SU-DHL-6 (cell line): ENCODE measurements around the gene TBL1X.

Source experiments
- H2AFZ ChIP-seq: fragments of 200-600 bp; sonication (generic); 2 replicates; pipeline ENCODE4 v1.6.1; 2014; ENCODE audit warnings: low read depth, mild to moderate bottlenecking, moderate library complexity, mixed read lengths, antibody characterized with exemption, low read length; ENCODE audit not compliant: severe bottlenecking
- H3F3A ChIP-seq: fragments of 200-600 bp; shearing (Covaris generic); 2 replicates; pipeline ENCODE4 v1.6.0; 2016; ENCODE audit warnings: antibody characterized with exemption, mild to moderate bottlenecking; ENCODE audit not compliant: insufficient read depth
- H3K27ac ChIP-seq: fragments of 200-600 bp; sonication (generic); 2 replicates; pipeline ENCODE4 v1.5.1; 2016; ENCODE audit warnings: low read depth, mild to moderate bottlenecking, low read length, moderate library complexity, mixed read lengths
- H3K27me3 ChIP-seq: fragments of 200-600 bp; sonication (generic), shearing (Covaris generic); 2 replicates; pipeline ENCODE4 v1.6.0; 2014; ENCODE audit warnings: mild to moderate bottlenecking, low read length
- H3K36me3 ChIP-seq: fragments of 200-600 bp; sonication (generic); 2 replicates; pipeline ENCODE4 v1.6.1; 2014; ENCODE audit warnings: mild to moderate bottlenecking, low read length, mixed read lengths
- H3K4me2 ChIP-seq: fragments of 300-600, 200-600 bp; shearing (Covaris generic), sonication (generic); 2 replicates; pipeline ENCODE4 v1.6.0; 2014; ENCODE audit warnings: low read length, low read depth, mild to moderate bottlenecking; ENCODE audit not compliant: poor library complexity, severe bottlenecking
- H3K4me3 ChIP-seq: fragments of 200-600 bp; sonication (generic); 2 replicates; pipeline ENCODE4 v1.5.1; 2014; ENCODE audit warnings: antibody characterized with exemption, low read length, mild to moderate bottlenecking, mixed read lengths; ENCODE audit not compliant: insufficient read depth, poor library complexity, severe bottlenecking
- H3K79me2 ChIP-seq: fragments of 200-600 bp; sonication (generic); 2 replicates; pipeline ENCODE4 v1.6.1; 2014; ENCODE audit warnings: mild to moderate bottlenecking, low read length, moderate library complexity; ENCODE audit not compliant: insufficient read depth
- H3K9ac ChIP-seq: fragments of 200-600 bp; sonication (generic); 2 replicates; pipeline ENCODE4 v1.7.0; 2014; ENCODE audit warnings: mild to moderate bottlenecking, low read length
- H3K9me2 ChIP-seq: fragments of 200-600 bp; sonication (generic); replicated peaks from 2 replicates; pipeline ENCODE4 v1.6.1; 2014; ENCODE audit warnings: low read length; ENCODE audit not compliant: insufficient read depth
- H3K9me3 ChIP-seq: fragments of 200-600 bp; sonication (generic); 2 replicates; pipeline ENCODE4 v1.6.1; 2014; ENCODE audit warnings: low read length, mixed read lengths; ENCODE audit not compliant: insufficient read depth
- H4K20me1 ChIP-seq: fragments of 200-600 bp; sonication (generic); 2 replicates; pipeline ENCODE4 v1.6.1; 2014; ENCODE audit warnings: low read depth, mild to moderate bottlenecking, antibody characterized with exemption, low read length, moderate library complexity, mixed read lengths
- CTCF ChIP-seq: fragments of 200-600 bp; sonication (generic); IDR thresholded peaks from one replicate; pipeline ENCODE4 v1.5.1; 2017; ENCODE audit warnings: antibody characterized with exemption, mild to moderate bottlenecking, low read length, moderate library complexity; ENCODE audit not compliant: insufficient read depth, poor library complexity, severe bottlenecking
- EZH2phosphoT487 ChIP-seq: fragments of 200-600 bp; sonication (generic), shearing (Covaris generic); conservative IDR thresholded peaks from 2 replicates; pipeline ENCODE4 v1.6.1; 2018; ENCODE audit warnings: mild to moderate bottlenecking, antibody characterized with exemption, low read length, moderate library complexity, mixed read lengths

Gene TBL1X

DNA sequence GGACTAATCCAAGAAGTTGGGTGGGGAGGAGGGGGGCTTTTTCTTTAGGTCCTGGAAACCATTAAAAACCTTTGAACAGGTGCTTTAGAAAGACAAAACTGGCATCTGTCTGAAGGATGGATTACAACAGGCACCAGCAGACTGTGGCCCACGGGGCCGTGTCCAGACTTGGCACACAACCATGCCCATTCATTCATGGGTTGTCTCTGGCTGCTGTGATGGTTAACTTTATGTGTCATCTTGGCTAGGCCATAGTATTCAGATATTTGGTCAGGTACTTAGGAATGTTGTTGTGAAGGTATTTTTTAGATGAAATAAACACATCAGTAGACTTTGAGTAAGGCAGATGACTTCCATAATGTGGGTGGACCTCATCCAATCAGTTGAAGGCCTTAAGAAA is 45.5 kb downstream of the TBL1X start:
- Histone ChIP-seq H3K4me2 (no peak overlapping the region), H4K20me1 (no peaks in the 10 kb centered on the region), H3K27ac (no peak overlapping the region), H2AFZ (no peak overlapping the region), H3F3A (no peaks in the 10 kb centered on the region), H3K9ac (no peak overlapping the region), H3K9me3 (no peaks in the 10 kb centered on the region), H3K4me3 (no peak overlapping the region), H3K27me3 (no peaks in the 10 kb centered on the region), H3K36me3 (no peaks in the 10 kb centered on the region), H3K79me2 (no peaks in the 10 kb centered on the region), H3K9me2 (no peaks in the 10 kb centered on the region)
- TF ChIP-seq CTCF (no peak), EZH2phosphoT487 (no peak)

DNA sequence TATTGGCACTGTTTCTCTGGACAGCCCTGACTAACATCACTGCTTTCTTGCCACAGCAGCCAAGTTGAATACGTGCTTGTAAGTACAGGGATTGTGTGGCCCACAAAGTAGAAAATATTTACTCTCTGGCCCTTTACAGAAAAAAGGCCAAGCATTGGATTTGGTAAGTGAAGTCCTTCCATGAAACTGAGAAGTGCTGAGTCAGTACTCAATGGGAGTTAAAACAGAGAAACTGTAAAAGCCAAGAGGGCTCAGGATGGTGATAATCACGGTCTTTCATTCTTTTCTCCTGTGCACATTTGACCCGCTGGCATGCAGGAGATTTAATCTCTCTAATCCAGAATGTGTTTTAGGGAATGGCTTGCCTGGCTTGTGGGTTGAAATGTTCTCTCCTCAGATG is 46.1 kb downstream of the TBL1X start:
- Histone ChIP-seq H2AFZ (no peak overlapping the region), H3K9ac (no peak overlapping the region), H4K20me1 (no peaks in the 10 kb centered on the region), H3K79me2 (no peaks in the 10 kb centered on the region), H3K9me3 (no peaks in the 10 kb centered on the region), H3K9me2 (no peaks in the 10 kb centered on the region), H3K27me3 (no peaks in the 10 kb centered on the region), H3K4me3 (no peak overlapping the region), H3K27ac (no peak overlapping the region), H3K36me3 (no peaks in the 10 kb centered on the region), H3K4me2 (no peak overlapping the region), H3F3A (no peaks in the 10 kb centered on the region)
- TF ChIP-seq CTCF (no peak), EZH2phosphoT487 (no peak)

GRCh38 chrX:9515489-9515888 is 50.6 kb downstream of the TBL1X start:
- Histone ChIP-seq H3K36me3 (no peaks in the 10 kb centered on the region), H3K4me3 (no peak overlapping the region), H3K9ac (no peak overlapping the region), H3K9me2 (no peaks in the 10 kb centered on the region), H3K79me2 (no peaks in the 10 kb centered on the region), H3K27ac (no peak overlapping the region), H4K20me1 (no peaks in the 10 kb centered on the region), H3K9me3 (no peaks in the 10 kb centered on the region), H3F3A (no peaks in the 10 kb centered on the region), H2AFZ (no peak overlapping the region), H3K4me2 (no peak overlapping the region), H3K27me3 (no peaks in the 10 kb centered on the region)
- TF ChIP-seq CTCF, result no peak
- TF ChIP-seq EZH2phosphoT487, result no peak
